Measurements from ENCODE around the gene SULT4A1. TPM values are rescaled to one million over a fixed set of nuclear protein-coding genes. Genes with fewer than 3 reads are reported as not detected.

SULT4A1 gene
- total RNA-seq, 1 experiment from 2014 or later, result 15.0 TPM

DNA sequence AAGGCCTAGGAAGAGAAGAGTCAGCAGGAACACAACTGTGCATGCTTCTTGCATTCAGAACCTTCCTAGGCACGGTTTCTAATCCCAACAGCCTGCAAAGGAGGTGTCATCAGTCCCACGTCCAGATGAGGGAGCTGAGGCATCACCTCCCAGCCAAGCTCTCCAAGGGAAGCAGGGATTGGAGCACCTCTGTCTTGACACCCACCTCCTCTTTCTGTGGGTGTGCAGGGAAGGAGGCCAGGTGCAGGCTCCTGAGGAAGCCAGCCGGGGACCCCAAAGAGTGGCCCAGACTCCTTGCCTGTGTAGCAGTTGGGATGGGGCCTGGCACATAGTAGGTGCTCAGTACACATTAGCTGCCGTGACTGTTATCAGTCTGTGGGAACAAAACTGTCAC, 27.5 kb upstream of the SULT4A1 start:
- Histone ChIP-seq H2BK5ac (ENCODE audit: insufficient read length, low read length) (no peak overlapping the region), H2AFZ (ENCODE audit: low read length) (no peak overlapping the region), H3K9ac (ENCODE audit: extremely low read depth, insufficient read length, low read length) (no peak overlapping the region), H3K27me3 (ENCODE audit: insufficient read depth, low read length) (no peaks in the 10 kb centered on the region; the same call in 1 of the 2 replicates), H4K5ac (ENCODE audit: insufficient read length, low read depth, low read length) (no peak overlapping the region), H3K9me3 (ENCODE audit: control insufficient read depth, low read depth, low read length) (no peaks in the 10 kb centered on the region), H3K27ac (ENCODE audit: insufficient read length, low read depth, low read length) (no peak overlapping the region), H3K23me2 (ENCODE audit: insufficient read length, low read depth, low read length, poor library complexity, severe bottlenecking) (peaks cover 14% of the 10 kb centered on the region), H4K20me1 (ENCODE audit: control insufficient read depth, insufficient read depth, insufficient read length) (no peaks in the 10 kb centered on the region), H3K4me2 (ENCODE audit: insufficient read depth, insufficient read length, low read length) (no peak overlapping the region), H4K91ac (ENCODE audit: insufficient read length, low read depth, low read length) (no peak overlapping the region), H3K79me2 (ENCODE audit: insufficient read depth, low read length) (no peaks in the 10 kb centered on the region), H3K4me1 (ENCODE audit: insufficient read depth, low read length) (no peaks in the 10 kb centered on the region), H2BK12ac (ENCODE audit: insufficient read length, low read depth, low read length) (no peak overlapping the region), H2AK5ac (ENCODE audit: insufficient read length, low read length) (no peak overlapping the region), H3K18ac (ENCODE audit: insufficient read length, low read depth, low read length) (no peak overlapping the region), H4K8ac (replicated peaks; ENCODE audit: insufficient read length, low read depth, low read length) (no peak overlapping the region), H3K14ac (ENCODE audit: insufficient read depth, low read length) (no peak overlapping the region), H2BK120ac (ENCODE audit: low read depth, low read length, poor library complexity, severe bottlenecking) (no peak overlapping the region), H3K79me1 (ENCODE audit: insufficient read depth, low read depth, low read length, poor library complexity, severe bottlenecking) (no peaks in the 10 kb centered on the region), H2BK20ac (ENCODE audit: low read depth, low read length, poor library complexity, severe bottlenecking) (no peak overlapping the region), H3K23ac (ENCODE audit: insufficient read length, low read depth, low read length) (no peak overlapping the region), H3K4ac (ENCODE audit: low read depth, low read length) (no peak overlapping the region), H3K56ac (ENCODE audit: insufficient read length, low read depth, low read length) (no peak overlapping the region), H3T11ph (ENCODE audit: low read length) (no peak overlapping the region), H2BK15ac (ENCODE audit: low read depth, low read length) (no peak overlapping the region)
- peaks cover under 1 to 11% of the 10 kb centered on the region in 2 experiments; a peak in 3 of 4 replicates for H3K4me1 Mint-ChIP-seq
- H3K4me3 Mint-ChIP-seq, result no peak overlapping the region; a peak in 1 of 5 replicates
- DNase-seq, result no peak
- H3K9me3 Mint-ChIP-seq, result no peaks in the 10 kb centered on the region
- H3K36me3 Mint-ChIP-seq (ENCODE audit: insufficient read depth in 1 of 3, low read depth in 3 of 3), result peaks cover 5 to 10% (median 8%) of the 10 kb centered on the region in 3 experiments; a peak in 5 of 7 replicates
- no CpG with 5 or more reads among the region's 4 CpGs for WGBS (ENCODE audit: extremely low coverage, insufficient read length, low lambda C conversion rate)
- TF ChIP-seq, protein P1, sequence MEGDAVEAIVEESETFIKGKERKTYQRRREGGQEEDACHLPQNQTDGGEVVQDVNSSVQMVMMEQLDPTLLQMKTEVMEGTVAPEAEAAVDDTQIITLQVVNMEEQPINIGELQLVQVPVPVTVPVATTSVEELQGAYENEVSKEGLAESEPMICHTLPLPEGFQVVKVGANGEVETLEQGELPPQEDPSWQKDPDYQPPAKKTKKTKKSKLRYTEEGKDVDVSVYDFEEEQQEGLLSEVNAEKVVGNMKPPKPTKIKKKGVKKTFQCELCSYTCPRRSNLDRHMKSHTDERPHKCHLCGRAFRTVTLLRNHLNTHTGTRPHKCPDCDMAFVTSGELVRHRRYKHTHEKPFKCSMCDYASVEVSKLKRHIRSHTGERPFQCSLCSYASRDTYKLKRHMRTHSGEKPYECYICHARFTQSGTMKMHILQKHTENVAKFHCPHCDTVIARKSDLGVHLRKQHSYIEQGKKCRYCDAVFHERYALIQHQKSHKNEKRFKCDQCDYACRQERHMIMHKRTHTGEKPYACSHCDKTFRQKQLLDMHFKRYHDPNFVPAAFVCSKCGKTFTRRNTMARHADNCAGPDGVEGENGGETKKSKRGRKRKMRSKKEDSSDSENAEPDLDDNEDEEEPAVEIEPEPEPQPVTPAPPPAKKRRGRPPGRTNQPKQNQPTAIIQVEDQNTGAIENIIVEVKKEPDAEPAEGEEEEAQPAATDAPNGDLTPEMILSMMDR (conservative IDR thresholded peaks at IDR 0.05), result peak; percentile 34; the same call in 2 of the 3 replicates
- no peak overlapping the region for H3K27ac Mint-ChIP-seq
- H3K27me3 Mint-ChIP-seq (ENCODE audit: low read depth), result peaks cover 40% of the 10 kb centered on the region

Data from H9 (cell line).